Mesothelial cell of epicardium (in vitro differentiated cells): ENCODE data around the gene ALPK3. TPM values are rescaled to one million over a fixed set of nuclear protein-coding genes. Genes with fewer than 3 reads are reported as not detected.

Experiments
- DNase-seq, 2 experiments: peaks; one replicate each; pipeline ENCODE4 v3.0.0; 2021; ENCODE audit warnings: low spot score in 2 of 2; ENCODE audit not compliant: unreplicated experiment in 2 of 2
- H3K27ac Mint-ChIP-seq: 2 replicates; pipeline ENCODE4 v1.8.0; 2021; ENCODE audit warnings: mixed read lengths
- H3K27me3 Mint-ChIP-seq: 2 replicates; pipeline ENCODE4 v1.8.0; 2021; ENCODE audit warnings: low read depth, mixed read lengths
- H3K36me3 Mint-ChIP-seq: 2 replicates; pipeline ENCODE4 v1.8.0; 2021; ENCODE audit warnings: mixed read lengths
- H3K4me1 Mint-ChIP-seq: 2 replicates; pipeline ENCODE4 v1.8.0; 2021; ENCODE audit warnings: mixed read lengths
- H3K4me3 Mint-ChIP-seq: 2 replicates; pipeline ENCODE4 v1.8.0; 2021; ENCODE audit warnings: mild to moderate bottlenecking, moderate library complexity, mixed read lengths
- H3K9me3 Mint-ChIP-seq: 2 replicates; pipeline ENCODE4 v1.8.0; 2021; ENCODE audit warnings: mixed read lengths
- CTCF ChIP-seq: fragments of 200-600 bp; sonication (generic); IDR thresholded peaks from one replicate; pipeline ENCODE4 v1.5.0; 2021; ENCODE audit warnings: antibody characterized with exemption; ENCODE audit not compliant: unreplicated experiment
- total RNA-seq: library from RNA; stranded (reverse); gene quantifications from 3 replicates; pipeline ENCODE4 v1.2.1, GENCODE V29; 2021

The ALPK3 gene
- total RNA-seq, 1 donor from 2014 or later, result 31.3 TPM

- H3K4me1 Mint-ChIP-seq, result peaks cover 5% of the 10 kb centered on the region
- no peak for DNase-seq
- H3K27ac Mint-ChIP-seq, result no peak overlapping the region
- TF ChIP-seq CTCF, result no peak
- no peaks in the 10 kb centered on the region for H3K9me3 Mint-ChIP-seq
- no peak overlapping the region for H3K4me3 Mint-ChIP-seq
- H3K36me3 Mint-ChIP-seq, result peaks cover 24% of the 10 kb centered on the region
- no peaks in the 10 kb centered on the region for H3K27me3 Mint-ChIP-seq
Observed at GRCh38 chr15:84775867-84776449, 41.2 kb upstream of the ALPK3 start.

- Mint-ChIP-seq H3K36me3 (peaks cover 33% of the 10 kb centered on the region), H3K4me3 (no peak overlapping the region), H3K9me3 (no peaks in the 10 kb centered on the region), H3K27me3 (no peaks in the 10 kb centered on the region), H3K27ac (no peak overlapping the region), H3K4me1 (no peaks in the 10 kb centered on the region)
- no peak for DNase-seq
- TF ChIP-seq CTCF, result no peak
Observed at GRCh38 chr15:84778194-84778593, 39.0 kb upstream of the ALPK3 start.

GRCh38 chr15:84780492-84780891 is 36.7 kb upstream of the ALPK3 start:
- H3K36me3 Mint-ChIP-seq, result peaks cover 37% of the 10 kb centered on the region
- no peaks in the 10 kb centered on the region for H3K9me3 Mint-ChIP-seq
- H3K27me3 Mint-ChIP-seq, result no peaks in the 10 kb centered on the region
- no peaks in the 10 kb centered on the region for H3K4me1 Mint-ChIP-seq
- no peak for DNase-seq
- H3K4me3 Mint-ChIP-seq, result no peak overlapping the region
- H3K27ac Mint-ChIP-seq, result no peak overlapping the region
- TF ChIP-seq CTCF, result no peak

- no peaks in the 10 kb centered on the region for H3K4me1 Mint-ChIP-seq
- H3K27me3 Mint-ChIP-seq, result no peaks in the 10 kb centered on the region
- peak overlapping the region; percentile 78 for H3K27ac Mint-ChIP-seq
- TF ChIP-seq CTCF, result no peak
- no peak overlapping the region for H3K4me3 Mint-ChIP-seq
- no peak for DNase-seq
- H3K36me3 Mint-ChIP-seq, result peaks cover 33% of the 10 kb centered on the region
- H3K9me3 Mint-ChIP-seq, result no peaks in the 10 kb centered on the region
Observed at GRCh38 chr15:84781495-84781894, 35.7 kb upstream of the ALPK3 start.

GRCh38 chr15:84782346-84782745 is 34.8 kb upstream of the ALPK3 start:
- Mint-ChIP-seq H3K27ac (no peak overlapping the region), H3K27me3 (no peaks in the 10 kb centered on the region), H3K9me3 (no peaks in the 10 kb centered on the region)

More at GRCh38 chr15:84782346-84782745, 34.8 kb upstream of the ALPK3 start:
- no peak for TF ChIP-seq CTCF
- no peak for DNase-seq
- peaks cover 33% of the 10 kb centered on the region for H3K36me3 Mint-ChIP-seq
- H3K4me3 Mint-ChIP-seq, result no peak overlapping the region
- no peaks in the 10 kb centered on the region for H3K4me1 Mint-ChIP-seq
